Gastroesophageal sphincter (tissue), 3 donors: ENCODE results near the gene ZSWIM7.

Experiments used
- CTCF ChIP-seq, 4 experiments: fragments of 200-600 bp in 2 of 4; fragments of 450-650 bp in 2 of 4; sonication (generic) in 1 of 4; IDR thresholded peaks; one replicate each; pipeline ENCODE4 v1.5.1; 2017 to 2019; ENCODE audit warnings: antibody characterized with exemption in 4 of 4, mild to moderate bottlenecking in 2 of 4, moderate library complexity in 2 of 4
- EP300 ChIP-seq: sonication (generic); formaldehyde crosslinking; IDR thresholded peaks from one replicate; pipeline ENCODE4 v1.6.1; 2017; ENCODE audit warnings: antibody characterized with exemption, mild to moderate bottlenecking
- POLR2A ChIP-seq, 2 donors: fragments of 450-650 bp; IDR thresholded peaks; one replicate each; pipeline ENCODE4 v1.6.1; 2017; ENCODE audit warnings: antibody characterized with exemption in 2 of 2, mild to moderate bottlenecking in 2 of 2, moderate library complexity in 1 of 2
- POLR2AphosphoS5 ChIP-seq: sonication (generic); formaldehyde crosslinking; IDR thresholded peaks from one replicate; pipeline ENCODE4 v1.6.1; 2017; ENCODE audit warnings: antibody characterized with exemption

GRCh38 chr17:15957608-15958307, 41.7 kb downstream of the ZSWIM7 start:
- TF ChIP-seq CTCF (IDR thresholded peaks at IDR 0.05): no peak
- TF ChIP-seq POLR2AphosphoS5: no peak
- TF ChIP-seq POLR2A (IDR thresholded peaks at IDR 0.05): no peak
- TF ChIP-seq EP300: no peak
